ENCODE measurements around the gene USP4. TPM values are rescaled to one million over a fixed set of nuclear protein-coding genes. Genes with fewer than 3 reads are reported as not detected.

USP4 gene
- total and polyA plus RNA-seq, 2 donors (not counting 1 experiment from before 2014, with no cell fraction given), result 60.3 to 116 TPM

DNA sequence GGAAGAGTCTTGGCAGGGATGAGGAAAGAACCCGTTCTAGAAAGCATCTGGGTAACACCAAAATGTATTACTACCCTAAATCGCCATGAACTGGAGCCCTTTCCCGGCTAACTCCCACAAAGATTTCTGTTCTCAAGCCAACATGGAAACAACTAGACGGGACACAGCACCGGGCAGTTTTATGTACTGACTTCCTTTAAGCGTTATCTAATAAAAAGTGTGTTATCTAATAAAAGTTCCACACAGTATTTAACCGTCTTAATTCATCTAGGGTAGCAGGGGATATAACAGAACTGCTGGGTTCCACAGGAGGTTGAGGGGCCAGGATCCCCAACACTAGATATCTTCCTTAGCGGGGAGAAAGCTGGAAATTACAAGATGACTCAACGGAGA lies 62.5 kb downstream of the USP4 start:
- no peak for ATAC-seq (ENCODE audit: low read depth)
- intact Hi-C loops (cut with micrococcal nuclease), result loop anchor here (5.0 kb wide), 1 partner anchor 100 kb away; no protein-coding TSS in a partner anchor
- peak overlapping the region; percentile 76 for H2AFZ ChIP-seq (ENCODE audit: insufficient read depth, low read depth, low read length, poor library complexity, severe bottlenecking)

More for the DNA sequence above, 62.5 kb downstream of the USP4 start:
- H3K27me3 Mint-ChIP-seq, result no peaks in the 10 kb centered on the region
- TF ChIP-seq, protein P1, sequence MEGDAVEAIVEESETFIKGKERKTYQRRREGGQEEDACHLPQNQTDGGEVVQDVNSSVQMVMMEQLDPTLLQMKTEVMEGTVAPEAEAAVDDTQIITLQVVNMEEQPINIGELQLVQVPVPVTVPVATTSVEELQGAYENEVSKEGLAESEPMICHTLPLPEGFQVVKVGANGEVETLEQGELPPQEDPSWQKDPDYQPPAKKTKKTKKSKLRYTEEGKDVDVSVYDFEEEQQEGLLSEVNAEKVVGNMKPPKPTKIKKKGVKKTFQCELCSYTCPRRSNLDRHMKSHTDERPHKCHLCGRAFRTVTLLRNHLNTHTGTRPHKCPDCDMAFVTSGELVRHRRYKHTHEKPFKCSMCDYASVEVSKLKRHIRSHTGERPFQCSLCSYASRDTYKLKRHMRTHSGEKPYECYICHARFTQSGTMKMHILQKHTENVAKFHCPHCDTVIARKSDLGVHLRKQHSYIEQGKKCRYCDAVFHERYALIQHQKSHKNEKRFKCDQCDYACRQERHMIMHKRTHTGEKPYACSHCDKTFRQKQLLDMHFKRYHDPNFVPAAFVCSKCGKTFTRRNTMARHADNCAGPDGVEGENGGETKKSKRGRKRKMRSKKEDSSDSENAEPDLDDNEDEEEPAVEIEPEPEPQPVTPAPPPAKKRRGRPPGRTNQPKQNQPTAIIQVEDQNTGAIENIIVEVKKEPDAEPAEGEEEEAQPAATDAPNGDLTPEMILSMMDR (IDR thresholded peaks at IDR 0.05), result no peak
- POLR2A ChIA-PET, result no interaction called here
- Histone ChIP-seq H3K9ac (ENCODE audit: low read length) (peak overlapping the region; percentile 66), H4K20me1 (ENCODE audit: control insufficient read depth, insufficient read depth, low read length, poor library complexity, severe bottlenecking) (no peaks in the 10 kb centered on the region), H3K27me3 (replicated peaks in 1 of 4; ENCODE audit: control extremely low read depth in 1 of 4, control insufficient read depth in 3 of 4, insufficient read depth in 4 of 4, low read length in 3 of 4) (no peaks in the 10 kb centered on the region), H3K4me2 (replicated peaks; ENCODE audit: low read depth, low read length, poor library complexity, severe bottlenecking) (peak overlapping the region; percentile 85), H3K4me1 (ENCODE audit: control insufficient read depth in 2 of 2, insufficient read depth in 2 of 2, low read length in 2 of 2) (peaks cover 10 to 15% of the 10 kb centered on the region in 2 donors), H3K27ac (ENCODE audit: low read length in 2 of 2) (peak overlapping the region; percentile 80 to 89), H3K9me3 (ENCODE audit: control extremely low read depth in 1 of 3, control insufficient read depth in 2 of 3, insufficient read depth in 1 of 3, low read length in 2 of 3) (no peaks in the 10 kb centered on the region), H3K36me3 (replicated peaks in 1 of 2; ENCODE audit: control extremely low read depth in 1 of 2, control insufficient read depth in 1 of 2, extremely low read depth in 1 of 2, insufficient read depth in 2 of 2, low read length in 1 of 2) (peaks cover 8 to 18% of the 10 kb centered on the region in 2 experiments), H3K79me2 (ENCODE audit: control insufficient read depth, insufficient read depth, low read length) (no peaks in the 10 kb centered on the region), H3K4me3 (ENCODE audit: control extremely low read depth in 1 of 5, extremely low read depth in 1 of 5, insufficient read depth in 1 of 5, low read depth in 2 of 5, low read length in 4 of 5) (peak overlapping the region in 4 of 5 experiments; percentile 55 to 63 (median 60))
- H3K4me1 Mint-ChIP-seq, result peaks cover 21% of the 10 kb centered on the region
- H3K4me3 Mint-ChIP-seq, result peak overlapping the region; percentile 92
- no peaks in the 10 kb centered on the region for H3K9me3 Mint-ChIP-seq (ENCODE audit: insufficient read depth)
- CTCF ChIA-PET, result interaction anchor here (0.6 kb wide), 1 partner anchor 395 kb away, joined by 3 read pairs; no protein-coding TSS in a partner anchor
- DNase-seq, result no peak
- 80% methylated on average over 2 of the region's 9 CpGs for WGBS (ENCODE audit: insufficient coverage)
- H3K27ac Mint-ChIP-seq, result peak overlapping the region; percentile 95
